Activated T-cell treated with anti-CD3 and anti-CD28 coated beads for 1 hour (primary cell): ENCODE data around the gene CD99.

Source experiments
- DNase-seq: peaks from one replicate; pipeline ENCODE4 v3.0.0-alpha.2; 2020; ENCODE audit warnings: low read depth

CD99 gene, protein sequence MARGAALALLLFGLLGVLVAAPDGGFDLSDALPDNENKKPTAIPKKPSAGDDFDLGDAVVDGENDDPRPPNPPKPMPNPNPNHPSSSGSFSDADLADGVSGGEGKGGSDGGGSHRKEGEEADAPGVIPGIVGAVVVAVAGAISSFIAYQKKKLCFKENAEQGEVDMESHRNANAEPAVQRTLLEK

DNA sequence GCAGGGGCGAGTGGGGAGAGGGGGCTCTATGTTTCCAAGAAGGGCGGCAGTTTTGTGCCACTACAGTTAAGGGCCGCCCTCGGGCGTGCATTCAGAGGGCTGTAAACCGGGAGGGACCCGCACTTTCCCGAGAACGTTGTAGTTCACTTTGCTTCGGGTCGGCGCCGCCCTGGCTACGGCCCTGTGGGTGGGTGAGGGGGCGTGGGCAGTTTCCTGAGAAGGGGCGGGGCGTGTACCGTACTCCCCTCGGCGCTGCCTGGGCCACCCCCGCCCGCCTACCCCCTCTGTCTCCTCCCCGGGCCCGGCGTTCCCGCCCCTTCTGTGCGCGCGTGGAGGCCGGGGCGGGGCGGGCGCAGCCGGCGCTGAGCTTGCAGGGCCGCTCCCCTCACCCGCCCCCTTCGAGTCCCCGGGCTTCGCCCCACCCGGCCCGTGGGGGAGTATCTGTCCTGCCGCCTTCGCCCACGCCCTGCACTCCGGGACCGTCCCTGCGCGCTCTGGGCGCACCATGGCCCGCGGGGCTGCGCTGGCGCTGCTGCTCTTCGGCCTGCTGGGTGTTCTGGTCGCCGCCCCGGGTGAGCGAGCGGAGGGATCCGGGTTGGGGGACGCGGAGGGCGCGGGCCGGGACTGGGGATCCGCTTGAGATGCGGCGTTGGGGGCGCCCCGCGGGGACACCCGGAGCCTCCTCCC is at the start of gene CD99:
CD99 (plus strand) TSS at position 440 of the 687 bp plus-strand sequence; CDS start at position 506, 66 bp downstream.
- DNase-seq, result peak; percentile 85

GRCh38 chrX:2642146-2642545 is 48.9 kb upstream of the CD99 start:
- no peak for DNase-seq

- DNase-seq, result no peak
Observed at GRCh38 chrX:2642791-2643190, 48.3 kb upstream of the CD99 start.

GRCh38 chrX:2643880-2644279 is 47.2 kb upstream of the CD99 start:
- DNase-seq, result no peak

GRCh38 chrX:2645563-2645962 is 45.5 kb upstream of the CD99 start:
- DNase-seq, result no peak

GRCh38 chrX:2647627-2648026 is 43.5 kb upstream of the CD99 start:
- DNase-seq, result no peak

DNA sequence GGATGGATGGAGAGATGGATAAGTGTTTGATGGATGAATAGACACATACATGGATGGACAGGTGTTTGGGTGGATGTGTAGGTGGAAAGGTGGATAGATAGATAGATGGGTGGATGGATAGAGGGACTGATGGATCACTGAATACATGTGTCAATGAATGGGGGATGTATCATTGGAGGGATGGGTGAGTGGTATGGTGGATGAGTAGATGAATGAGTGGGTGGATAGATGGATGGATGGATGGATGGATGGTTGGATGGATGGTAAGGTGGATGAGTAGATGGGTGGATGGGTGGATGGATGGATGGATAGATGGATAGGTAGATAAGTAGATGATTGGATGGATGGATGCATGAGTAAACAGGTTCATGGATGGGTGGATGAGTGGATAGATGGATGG is 41.1 kb upstream of the CD99 start:
- no peak for DNase-seq

DNA sequence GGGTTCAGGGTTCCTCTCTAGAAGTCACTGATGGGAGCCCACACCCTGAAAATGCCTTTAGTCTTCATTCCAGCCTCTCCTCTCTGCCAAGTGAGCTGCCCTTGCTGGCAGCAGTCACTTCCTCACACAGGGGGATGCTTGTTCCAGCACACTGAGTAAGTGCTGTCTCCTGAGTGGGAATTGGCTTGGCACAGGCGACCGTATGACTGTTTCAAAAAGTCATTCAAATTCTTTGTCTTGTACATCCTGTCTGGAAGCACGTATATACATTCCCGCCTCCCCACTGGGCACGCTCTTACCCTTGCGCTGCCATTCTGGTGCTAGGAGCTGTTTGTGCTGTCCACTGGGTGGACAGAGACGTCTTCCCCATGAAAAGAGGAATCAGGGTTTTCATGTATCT is 40.2 kb upstream of the CD99 start:
- no peak for DNase-seq

- DNase-seq, result no peak
Observed at GRCh38 chrX:2652106-2652505, 39.0 kb upstream of the CD99 start.

- no peak for DNase-seq
Observed at GRCh38 chrX:2654436-2655340, 36.4 kb upstream of the CD99 start.

- no peak for DNase-seq
Observed at GRCh38 chrX:2656257-2656836, 34.7 kb upstream of the CD99 start.

- no peak for DNase-seq
Observed at GRCh38 chrX:2657532-2658113, 33.5 kb upstream of the CD99 start.

- DNase-seq, result no peak
Observed at GRCh38 chrX:2658585-2659292, 32.4 kb upstream of the CD99 start.

GRCh38 chrX:2662586-2662985 is 28.5 kb upstream of the CD99 start:
- no peak for DNase-seq

- no peak for DNase-seq
Observed at GRCh38 chrX:2664502-2664901, 26.6 kb upstream of the CD99 start.

GRCh38 chrX:2665387-2666304 is 25.4 kb upstream of the CD99 start:
- no peak for DNase-seq

- DNase-seq, result no peak
Observed at GRCh38 chrX:2666491-2666890, 24.6 kb upstream of the CD99 start.

GRCh38 chrX:2670978-2671377 is 20.1 kb upstream of the CD99 start:
- DNase-seq, result no peak

- DNase-seq, result no peak
Observed at GRCh38 chrX:2672084-2672483, 19.0 kb upstream of the CD99 start.

DNA sequence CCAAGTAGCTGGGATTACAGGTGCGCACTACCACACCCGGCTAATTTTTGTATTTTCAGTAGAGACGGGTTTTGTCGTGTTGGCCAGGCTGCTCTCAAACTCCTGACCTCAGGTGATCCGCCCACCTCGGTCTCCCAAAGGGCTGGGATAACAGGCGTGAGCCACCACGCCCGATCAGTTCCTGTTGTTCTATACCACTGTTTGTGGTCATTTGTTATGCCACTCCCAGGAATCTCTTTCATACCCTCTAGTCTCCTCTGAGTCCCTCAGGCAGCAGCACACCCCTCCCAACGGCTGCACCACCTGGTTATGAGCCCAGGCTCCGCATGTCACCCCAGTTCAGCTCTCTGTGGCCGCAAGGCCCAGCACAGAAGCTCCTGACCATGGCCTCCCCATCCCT is 17.5 kb upstream of the CD99 start:
- DNase-seq, result no peak
